Iris pigment epithelial cell (primary cell): ENCODE measurements around the gene GRID1.

ENCODE experiments used
- DNase-seq: peaks from one replicate; pipeline ENCODE4 v3.0.0-alpha.2; 2011; ENCODE audit warnings: low read depth

The GRID1 gene

GRCh38 chr10:86266446-86267242 is 100.0 kb downstream of the GRID1 start:
- DNase-seq: no peak

GRCh38 chr10:86265895-86266259 is 100.7 kb downstream of the GRID1 start:
- no peak for DNase-seq

- DNase-seq: no peak
Measured at GRCh38 chr10:86265236-86265894, 101.2 kb downstream of the GRID1 start.

GRCh38 chr10:86264481-86265231 is 101.9 kb downstream of the GRID1 start:
- DNase-seq: no peak

GRCh38 chr10:86263907-86264306 is 102.7 kb downstream of the GRID1 start:
- no peak for DNase-seq

GRCh38 chr10:86263209-86263608 is 103.4 kb downstream of the GRID1 start:
- no peak for DNase-seq

- DNase-seq: no peak
Measured at GRCh38 chr10:86262688-86263181, 103.9 kb downstream of the GRID1 start.

GRCh38 chr10:86261941-86262687 is 104.5 kb downstream of the GRID1 start:
- DNase-seq: no peak

- DNase-seq: no peak
Measured at GRCh38 chr10:86261470-86261869, 105.1 kb downstream of the GRID1 start.

- no peak for DNase-seq
Measured at GRCh38 chr10:86260564-86260963, 106.0 kb downstream of the GRID1 start.

- DNase-seq: no peak
Measured at GRCh38 chr10:86259901-86260562, 106.6 kb downstream of the GRID1 start.

GRCh38 chr10:86258941-86259340 is 107.7 kb downstream of the GRID1 start:
- no peak for DNase-seq

- DNase-seq: no peak
Measured at GRCh38 chr10:86258499-86258898, 108.1 kb downstream of the GRID1 start.

GRCh38 chr10:86257683-86258082 is 108.9 kb downstream of the GRID1 start:
- no peak for DNase-seq

- DNase-seq: no peak
Measured at GRCh38 chr10:86256690-86257315, 109.8 kb downstream of the GRID1 start.

- no peak for DNase-seq
Measured at GRCh38 chr10:86255405-86256251, 111.0 kb downstream of the GRID1 start.

- DNase-seq: no peak
Measured at GRCh38 chr10:86254526-86255174, 111.9 kb downstream of the GRID1 start.

GRCh38 chr10:86254081-86254480 is 112.5 kb downstream of the GRID1 start:
- no peak for DNase-seq
